Measurements from ENCODE around the gene KRCC1.

KRCC1 gene

DNA sequence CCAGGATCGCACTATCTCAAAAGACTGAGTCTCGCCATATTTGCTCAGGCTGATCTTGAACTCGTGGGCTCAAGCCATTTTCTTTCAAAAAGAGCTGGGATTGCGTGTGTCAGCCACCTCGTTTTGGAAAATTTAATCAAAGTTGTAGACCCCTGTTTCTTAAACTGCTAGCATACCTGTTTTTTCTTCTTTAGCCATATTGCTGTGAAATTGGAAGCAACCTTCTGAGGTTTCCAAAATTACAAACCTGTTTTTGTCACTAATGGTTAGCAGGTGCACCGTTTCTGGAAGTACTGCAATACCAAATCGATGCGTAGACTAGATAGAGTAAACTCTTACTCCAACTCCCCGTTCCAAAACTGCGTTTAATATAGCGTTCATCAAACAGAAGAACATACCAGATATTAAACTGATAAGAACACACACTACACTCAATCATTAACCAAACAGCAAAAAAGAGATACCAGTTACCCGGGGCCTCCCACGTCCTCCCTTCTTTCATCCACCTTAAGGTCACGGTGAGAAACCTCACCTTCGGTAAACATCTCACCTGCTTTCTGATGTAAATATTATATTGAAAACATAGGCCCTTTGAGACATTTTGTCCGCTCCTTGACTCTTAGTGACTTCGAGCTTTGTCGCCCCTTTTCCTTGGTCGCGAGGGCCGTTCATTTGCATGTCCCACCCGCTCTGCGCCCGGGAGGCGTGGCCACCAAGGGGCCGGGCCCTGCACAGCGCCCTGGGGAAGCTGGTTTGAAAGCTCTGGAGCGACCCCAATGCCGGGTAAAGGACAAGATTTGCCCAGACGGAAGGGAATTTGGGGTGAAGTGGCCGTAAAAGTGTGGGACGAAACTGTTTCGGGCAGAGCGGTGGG, 39.3 kb downstream of the KRCC1 start, which contains the start of gene RNU2-63P:
RNU2-63P (minus strand) TSS at position 462 of the 874 bp plus-strand sequence.
- Histone ChIP-seq H3K4me3 (ENCODE audit: low read length) (peak within 1 kb of the TSS; percentile 43), H3K27ac (ENCODE audit: low read depth, low read length) (peak within 1 kb of the TSS; percentile 38), H4K5ac (ENCODE audit: low read length) (no peak within 1 kb of the TSS), H3K4me1 (ENCODE audit: control insufficient read depth, low read depth, low read length) (peaks cover 2% of the 10 kb centered on the region), H2AK5ac (ENCODE audit: low read length) (no peak within 1 kb of the TSS), H3K56ac (ENCODE audit: low read length) (peak within 1 kb of the TSS; percentile 85), H3K27me3 (ENCODE audit: insufficient read depth, low read length, poor library complexity) (no peaks in the 10 kb centered on the region), H2BK15ac (replicated peaks; ENCODE audit: low read depth) (no peak within 1 kb of the TSS), H3K9ac (ENCODE audit: low read length) (peak within 1 kb of the TSS; percentile 65), H3K23ac (ENCODE audit: low read length) (peak within 1 kb of the TSS; percentile 80), H3K18ac (ENCODE audit: low read length) (peak within 1 kb of the TSS; percentile 91), H3K79me1 (ENCODE audit: low read length) (no peaks in the 10 kb centered on the region), H3K79me2 (ENCODE audit: control insufficient read depth, insufficient read depth, low read length) (no peaks in the 10 kb centered on the region), H3K4me2 (ENCODE audit: low read length) (peak within 1 kb of the TSS; percentile 26), H2BK5ac (ENCODE audit: low read length) (peak within 1 kb of the TSS; percentile 99), H3K4ac (ENCODE audit: low read depth, low read length) (no peak within 1 kb of the TSS), H3K36me3 (ENCODE audit: control insufficient read depth, insufficient read depth, low read length) (no peaks in the 10 kb centered on the region), H4K8ac (ENCODE audit: low read depth, low read length) (no peak within 1 kb of the TSS), H2BK120ac (ENCODE audit: low read depth, low read length) (no peak within 1 kb of the TSS)
- DNase-seq, result peak; percentile 97
- WGBS (ENCODE audit: extremely low coverage, insufficient coverage, low lambda C conversion rate), result no CpG with 5 or more reads among the region's 34 CpGs

DNA sequence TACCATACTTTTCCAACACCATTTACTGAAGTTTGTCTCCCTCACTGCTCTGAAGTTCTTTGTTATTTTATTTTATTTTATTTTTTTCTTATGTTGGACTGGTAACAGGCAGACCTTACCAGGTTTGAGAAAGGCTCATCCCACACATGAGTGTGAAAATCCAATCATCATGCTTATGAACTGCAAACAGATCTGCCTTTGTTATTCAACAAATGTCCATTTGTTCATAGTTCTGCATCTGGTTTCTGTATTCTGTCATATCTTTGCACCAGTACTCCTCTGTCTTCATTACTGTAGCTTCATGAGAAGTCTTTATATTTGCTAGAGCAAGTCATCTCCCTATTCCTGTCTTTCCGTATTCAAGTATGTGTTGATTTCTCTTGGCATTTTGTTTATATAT, 44.6 kb downstream of the KRCC1 start:
- no peak overlapping the region for H2BK120ac ChIP-seq (ENCODE audit: low read depth, low read length)
- H3K4me2 ChIP-seq (ENCODE audit: low read length), result no peak overlapping the region
- no peak overlapping the region for H4K8ac ChIP-seq (ENCODE audit: low read depth, low read length)
- no peaks in the 10 kb centered on the region for H3K27me3 ChIP-seq (ENCODE audit: insufficient read depth, low read length, poor library complexity)
- no peaks in the 10 kb centered on the region for H3K4me1 ChIP-seq (ENCODE audit: control insufficient read depth, low read depth, low read length)
- no peak overlapping the region for H2BK15ac ChIP-seq (replicated peaks; ENCODE audit: low read depth)
- H4K5ac ChIP-seq (ENCODE audit: low read length), result no peak overlapping the region
- H2AK5ac ChIP-seq (ENCODE audit: low read length), result no peak overlapping the region
- H3K23ac ChIP-seq (ENCODE audit: low read length), result no peak overlapping the region
- no peak overlapping the region for H2BK5ac ChIP-seq (ENCODE audit: low read length)
- H3K56ac ChIP-seq (ENCODE audit: low read length), result no peak overlapping the region
- no peak overlapping the region for H3K4ac ChIP-seq (ENCODE audit: low read depth, low read length)
- no peak for DNase-seq
- H3K79me1 ChIP-seq (ENCODE audit: low read length), result no peaks in the 10 kb centered on the region
- H3K79me2 ChIP-seq (ENCODE audit: control insufficient read depth, insufficient read depth, low read length), result no peaks in the 10 kb centered on the region
- no peak overlapping the region for H3K4me3 ChIP-seq (ENCODE audit: low read length)
- H3K9ac ChIP-seq (ENCODE audit: low read length), result no peak overlapping the region
- no peak overlapping the region for H3K18ac ChIP-seq (ENCODE audit: low read length)
- no peaks in the 10 kb centered on the region for H3K36me3 ChIP-seq (ENCODE audit: control insufficient read depth, insufficient read depth, low read length)
- no CpG with 5 or more reads among the region's 1 CpG for WGBS (ENCODE audit: extremely low coverage, insufficient coverage, low lambda C conversion rate)
- H3K27ac ChIP-seq (ENCODE audit: low read depth, low read length), result no peak overlapping the region

DNA sequence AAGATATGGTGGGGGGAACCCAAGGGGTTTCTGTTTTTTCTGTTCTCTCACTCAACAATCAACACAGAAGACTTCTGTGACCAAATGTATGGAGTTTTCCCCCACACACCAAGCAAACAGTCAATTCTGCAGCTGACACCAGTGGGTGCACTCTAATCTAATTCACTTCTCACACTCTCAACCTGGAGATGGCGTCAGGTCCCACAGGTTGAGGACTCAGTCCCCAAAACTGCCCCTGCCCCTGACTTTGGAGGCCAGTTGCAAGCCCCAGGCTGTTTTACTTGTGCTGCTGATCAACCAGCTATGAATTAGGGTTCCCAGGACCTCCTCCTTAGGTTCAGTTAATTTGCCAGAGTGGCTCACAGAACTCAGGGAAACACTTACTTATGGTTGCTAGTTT, 45.4 kb downstream of the KRCC1 start:
- Histone ChIP-seq H4K5ac (ENCODE audit: low read length) (no peak overlapping the region), H2AK5ac (ENCODE audit: low read length) (no peak overlapping the region), H3K4me2 (ENCODE audit: low read length) (no peak overlapping the region), H3K36me3 (ENCODE audit: control insufficient read depth, insufficient read depth, low read length) (no peaks in the 10 kb centered on the region), H3K4me1 (ENCODE audit: control insufficient read depth, low read depth, low read length) (no peaks in the 10 kb centered on the region), H2BK120ac (ENCODE audit: low read depth, low read length) (no peak overlapping the region), H3K23ac (ENCODE audit: low read length) (no peak overlapping the region), H3K18ac (ENCODE audit: low read length) (no peak overlapping the region), H3K27ac (ENCODE audit: low read depth, low read length) (no peak overlapping the region), H3K4me3 (ENCODE audit: low read length) (no peak overlapping the region), H3K56ac (ENCODE audit: low read length) (no peak overlapping the region), H3K79me2 (ENCODE audit: control insufficient read depth, insufficient read depth, low read length) (no peaks in the 10 kb centered on the region), H3K4ac (ENCODE audit: low read depth, low read length) (no peak overlapping the region), H3K9ac (ENCODE audit: low read length) (no peak overlapping the region), H2BK5ac (ENCODE audit: low read length) (no peak overlapping the region), H3K27me3 (ENCODE audit: insufficient read depth, low read length, poor library complexity) (no peaks in the 10 kb centered on the region), H3K79me1 (ENCODE audit: low read length) (no peaks in the 10 kb centered on the region), H4K8ac (ENCODE audit: low read depth, low read length) (no peak overlapping the region), H2BK15ac (replicated peaks; ENCODE audit: low read depth) (no peak overlapping the region)
- WGBS (ENCODE audit: extremely low coverage, insufficient coverage, low lambda C conversion rate), result no CpG with 5 or more reads among the region's 1 CpG
- DNase-seq, result no peak

DNA sequence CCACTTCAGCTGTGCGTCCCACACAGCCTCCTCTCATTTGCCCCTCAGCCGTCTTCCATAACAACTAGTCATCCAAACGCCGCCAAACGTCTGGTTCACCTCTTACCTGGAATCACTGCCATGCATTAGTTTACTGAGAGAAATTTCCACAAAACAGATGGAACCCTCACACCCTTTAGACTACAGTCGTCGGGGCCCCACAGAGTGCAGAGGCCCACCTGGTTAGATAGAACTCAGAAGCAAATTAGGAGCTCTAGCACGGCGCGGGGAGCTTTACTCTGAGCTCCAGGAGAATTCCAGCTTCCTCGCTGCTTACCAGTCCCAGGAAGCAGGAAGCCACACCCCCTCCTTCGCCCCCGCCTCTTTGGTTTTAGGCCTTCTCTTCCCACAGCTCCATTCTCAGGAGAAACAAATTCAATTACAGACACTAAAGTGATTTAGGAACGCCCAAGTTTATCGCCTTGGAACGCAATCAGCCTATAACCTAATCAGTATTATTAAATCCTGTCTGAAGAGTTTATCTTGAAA, 48.6 kb downstream of the KRCC1 start:
- H3K4me2 ChIP-seq (ENCODE audit: low read length), result no peak overlapping the region
- H3K9ac ChIP-seq (ENCODE audit: low read length), result no peak overlapping the region
- H3K79me2 ChIP-seq (ENCODE audit: control insufficient read depth, insufficient read depth, low read length), result no peaks in the 10 kb centered on the region
- no peak overlapping the region for H2AK5ac ChIP-seq (ENCODE audit: low read length)
- peak overlapping the region; percentile 30 for H4K8ac ChIP-seq (ENCODE audit: low read depth, low read length)
- H3K23ac ChIP-seq (ENCODE audit: low read length), result no peak overlapping the region
- no peak overlapping the region for H4K5ac ChIP-seq (ENCODE audit: low read length)
- no peak overlapping the region for H2BK120ac ChIP-seq (ENCODE audit: low read depth, low read length)
- no peak overlapping the region for H3K4ac ChIP-seq (ENCODE audit: low read depth, low read length)
- H2BK15ac ChIP-seq (replicated peaks; ENCODE audit: low read depth), result no peak overlapping the region
- DNase-seq, result peak; percentile 72
- no peak overlapping the region for H2BK5ac ChIP-seq (ENCODE audit: low read length)
- H3K36me3 ChIP-seq (ENCODE audit: control insufficient read depth, insufficient read depth, low read length), result no peaks in the 10 kb centered on the region
- no peaks in the 10 kb centered on the region for H3K4me1 ChIP-seq (ENCODE audit: control insufficient read depth, low read depth, low read length)
- no CpG with 5 or more reads among the region's 16 CpGs for WGBS (ENCODE audit: extremely low coverage, insufficient coverage, low lambda C conversion rate)
- H3K27me3 ChIP-seq (ENCODE audit: insufficient read depth, low read length, poor library complexity), result no peaks in the 10 kb centered on the region
- no peaks in the 10 kb centered on the region for H3K79me1 ChIP-seq (ENCODE audit: low read length)
- H3K56ac ChIP-seq (ENCODE audit: low read length), result peak overlapping the region; percentile 25
- H3K4me3 ChIP-seq (ENCODE audit: low read length), result no peak overlapping the region
- no peak overlapping the region for H3K18ac ChIP-seq (ENCODE audit: low read length)
- no peak overlapping the region for H3K27ac ChIP-seq (ENCODE audit: low read depth, low read length)

DNA sequence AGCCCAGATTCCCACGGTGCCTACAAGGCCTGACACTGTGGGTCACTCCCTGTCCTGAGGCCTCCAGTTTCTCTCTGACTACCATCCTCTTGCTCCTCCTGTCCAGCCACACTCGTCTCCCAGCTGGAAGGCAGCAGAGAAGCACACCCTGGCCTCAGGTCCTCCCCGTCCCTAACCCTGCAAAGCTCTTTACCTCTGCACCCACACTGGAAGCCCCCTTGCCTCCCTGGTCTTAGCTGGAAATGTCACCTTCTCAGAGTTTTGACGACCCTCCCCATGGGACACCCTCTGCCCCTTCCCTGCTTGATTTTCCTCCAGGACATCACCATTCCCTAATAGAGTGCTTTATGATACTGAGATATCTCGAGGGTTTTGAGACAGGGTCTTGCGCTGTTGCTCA, 49.8 kb downstream of the KRCC1 start:
- Histone ChIP-seq H2BK120ac (ENCODE audit: low read depth, low read length) (no peak overlapping the region), H3K4me1 (ENCODE audit: control insufficient read depth, low read depth, low read length) (no peaks in the 10 kb centered on the region), H3K56ac (ENCODE audit: low read length) (no peak overlapping the region), H4K5ac (ENCODE audit: low read length) (no peak overlapping the region), H2BK15ac (replicated peaks; ENCODE audit: low read depth) (no peak overlapping the region), H3K27ac (ENCODE audit: low read depth, low read length) (no peak overlapping the region), H3K36me3 (ENCODE audit: control insufficient read depth, insufficient read depth, low read length) (no peaks in the 10 kb centered on the region), H3K79me1 (ENCODE audit: low read length) (no peaks in the 10 kb centered on the region), H3K4ac (ENCODE audit: low read depth, low read length) (no peak overlapping the region), H3K4me3 (ENCODE audit: low read length) (no peak overlapping the region), H2AK5ac (ENCODE audit: low read length) (no peak overlapping the region), H4K8ac (ENCODE audit: low read depth, low read length) (no peak overlapping the region), H3K4me2 (ENCODE audit: low read length) (no peak overlapping the region), H3K18ac (ENCODE audit: low read length) (no peak overlapping the region), H3K27me3 (ENCODE audit: insufficient read depth, low read length, poor library complexity) (no peaks in the 10 kb centered on the region), H3K9ac (ENCODE audit: low read length) (no peak overlapping the region), H2BK5ac (ENCODE audit: low read length) (no peak overlapping the region), H3K79me2 (ENCODE audit: control insufficient read depth, insufficient read depth, low read length) (no peaks in the 10 kb centered on the region), H3K23ac (ENCODE audit: low read length) (no peak overlapping the region)
- WGBS (ENCODE audit: extremely low coverage, insufficient coverage, low lambda C conversion rate), result no CpG with 5 or more reads among the region's 6 CpGs
- no peak for DNase-seq

Data from mesendoderm (in vitro differentiated cells).